Ectodermal cell (in vitro differentiated cells): ENCODE results near the gene CDX1.

ENCODE experiments used
- H3K27ac ChIP-seq: 2 replicates; pipeline ENCODE4 v1.7.0; 2013; ENCODE audit warnings: mild to moderate bottlenecking, low read depth, low read length; ENCODE audit not compliant: insufficient read depth, poor library complexity, severe bottlenecking
- H3K27me3 ChIP-seq: 2 replicates; pipeline ENCODE4 v1.7.0; 2013; ENCODE audit warnings: mild to moderate bottlenecking, low read length; ENCODE audit not compliant: insufficient read depth, control insufficient read depth, poor library complexity, severe bottlenecking
- H3K36me3 ChIP-seq: one replicate; pipeline ENCODE4 v1.7.0; 2013; ENCODE audit warnings: low read length; ENCODE audit not compliant: control insufficient read depth, insufficient read depth
- H3K4me1 ChIP-seq: one replicate; pipeline ENCODE4 v1.7.0; 2013; ENCODE audit warnings: low read length; ENCODE audit not compliant: control insufficient read depth, insufficient read depth
- H3K4me3 ChIP-seq: 2 replicates; pipeline ENCODE4 v1.7.0; 2013; ENCODE audit warnings: low read depth, low read length, control low read depth; ENCODE audit not compliant: insufficient read depth
- H3K9me3 ChIP-seq: 2 replicates; pipeline ENCODE4 v1.7.0; 2013; ENCODE audit warnings: mild to moderate bottlenecking, low read length, moderate library complexity; ENCODE audit not compliant: control insufficient read depth
- WGBS, 2 experiments: methylation state at CpG; one replicate each; pipeline ENCODE4 v1.1.7; 2013; ENCODE audit warnings: missing lambda C conversion rate in 2 of 2; 5-methylcytosine and 5-hydroxymethylcytosine counted together

Gene CDX1

DNA sequence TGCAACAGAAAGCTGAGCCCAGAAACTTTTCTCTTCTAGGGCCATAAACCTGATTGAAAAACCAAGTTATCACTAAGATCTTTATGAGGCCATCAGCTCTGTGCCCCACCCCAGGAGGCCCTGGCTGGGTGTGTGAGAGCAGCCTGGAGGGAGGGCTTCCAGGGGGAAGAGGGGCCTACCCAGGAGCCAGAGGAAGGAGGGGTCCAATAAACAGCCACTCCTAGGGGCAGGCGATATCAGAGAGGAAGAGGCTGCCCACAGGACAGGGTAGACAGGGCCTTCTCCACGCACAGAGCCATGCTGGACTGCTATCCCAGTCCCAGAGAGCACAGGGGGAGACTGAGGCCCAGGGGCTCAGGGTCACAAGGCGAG is 4.5 kb upstream of the CDX1 start:
- no peak overlapping the region for H3K4me3 ChIP-seq
- H3K36me3 ChIP-seq, result no peaks in the 10 kb centered on the region
- peaks cover 37% of the 10 kb centered on the region for H3K27me3 ChIP-seq
- peaks cover 18% of the 10 kb centered on the region for H3K4me1 ChIP-seq
- no peaks in the 10 kb centered on the region for H3K9me3 ChIP-seq
- H3K27ac ChIP-seq, result no peak overlapping the region
- WGBS, 2 experiments, result 87 to 96% methylated on average over 3 of the region's 3 CpGs

DNA sequence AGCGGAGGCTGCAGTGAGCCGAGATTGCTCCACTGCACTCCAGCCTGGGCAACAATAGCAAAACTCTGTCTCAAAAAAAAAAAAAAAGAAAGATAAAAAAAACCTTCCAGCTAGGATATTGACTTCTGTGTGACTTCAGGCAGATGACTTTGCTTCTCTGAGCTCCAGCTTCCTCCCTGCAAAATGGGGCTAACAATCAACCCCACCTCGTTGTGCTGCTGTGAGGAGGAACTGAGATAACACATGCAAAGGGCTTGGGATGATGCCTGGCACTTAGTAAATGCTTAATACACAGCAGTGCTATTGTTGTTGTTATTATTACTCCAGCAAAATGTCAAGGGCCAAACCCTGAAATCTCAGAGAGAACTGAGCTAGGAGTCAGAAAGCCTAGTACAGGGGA is 3.5 kb upstream of the CDX1 start:
- Histone ChIP-seq H3K27me3 (peaks cover 46% of the 10 kb centered on the region), H3K27ac (no peak overlapping the region), H3K9me3 (no peaks in the 10 kb centered on the region), H3K4me1 (peaks cover 25% of the 10 kb centered on the region), H3K36me3 (no peaks in the 10 kb centered on the region), H3K4me3 (no peak overlapping the region)
- 90 to 92% methylated on average over 3 of the region's 3 CpGs for WGBS, 2 experiments

DNA sequence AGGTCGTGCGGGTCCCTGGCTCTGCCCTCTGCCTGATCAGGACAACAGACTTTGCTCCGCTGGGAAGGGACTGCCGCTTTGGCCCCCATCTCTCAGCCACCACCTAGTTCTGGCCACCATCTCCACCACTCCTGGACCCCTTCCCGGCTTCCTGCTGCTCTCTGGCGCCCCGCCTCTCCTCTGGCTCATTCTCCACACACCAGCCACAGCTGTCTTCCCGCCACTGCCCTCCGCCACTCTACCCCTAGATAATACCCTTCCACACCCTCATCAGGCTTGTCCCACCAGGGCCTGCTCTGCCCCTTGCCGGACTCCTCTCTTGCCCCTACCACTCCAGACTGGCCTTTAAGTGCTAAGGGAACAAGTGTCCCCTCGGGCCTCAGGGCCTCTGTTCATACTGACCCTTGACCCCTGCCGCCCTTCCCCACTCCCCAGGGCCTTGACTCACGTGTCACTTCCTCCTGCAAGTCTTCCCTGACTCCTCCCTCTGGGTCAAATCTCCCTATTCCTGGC is 3.0 kb upstream of the CDX1 start:
- WGBS, 2 experiments, result 62 to 63% methylated on average over 13 of the region's 13 CpGs
- Histone ChIP-seq H3K36me3 (no peaks in the 10 kb centered on the region), H3K27ac (no peak overlapping the region), H3K9me3 (no peaks in the 10 kb centered on the region), H3K27me3 (peaks cover 51% of the 10 kb centered on the region), H3K4me1 (peaks cover 25% of the 10 kb centered on the region), H3K4me3 (no peak overlapping the region)

GRCh38 chr5:150164211-150164980 is 2.2 kb upstream of the CDX1 start:
- Histone ChIP-seq H3K36me3 (no peaks in the 10 kb centered on the region), H3K9me3 (no peaks in the 10 kb centered on the region), H3K4me1 (peaks cover 25% of the 10 kb centered on the region), H3K27me3 (peaks cover 59% of the 10 kb centered on the region), H3K4me3 (no peak overlapping the region), H3K27ac (no peak overlapping the region)
- WGBS, 2 experiments, result 83 to 87% methylated on average over 6 of the region's 6 CpGs

- peaks cover 18% of the 10 kb centered on the region for H3K4me1 ChIP-seq
- WGBS, 2 experiments, result 7 to 8% methylated on average over 27 of the region's 27 CpGs
- peaks cover 77% of the 10 kb centered on the region for H3K27me3 ChIP-seq
- no peaks in the 10 kb centered on the region for H3K9me3 ChIP-seq
- H3K4me3 ChIP-seq, result no peak overlapping the region
- H3K36me3 ChIP-seq, result no peaks in the 10 kb centered on the region
- H3K27ac ChIP-seq, result no peak overlapping the region
Measured at GRCh38 chr5:150166037-150166649, 435 bp upstream of the CDX1 start.

DNA sequence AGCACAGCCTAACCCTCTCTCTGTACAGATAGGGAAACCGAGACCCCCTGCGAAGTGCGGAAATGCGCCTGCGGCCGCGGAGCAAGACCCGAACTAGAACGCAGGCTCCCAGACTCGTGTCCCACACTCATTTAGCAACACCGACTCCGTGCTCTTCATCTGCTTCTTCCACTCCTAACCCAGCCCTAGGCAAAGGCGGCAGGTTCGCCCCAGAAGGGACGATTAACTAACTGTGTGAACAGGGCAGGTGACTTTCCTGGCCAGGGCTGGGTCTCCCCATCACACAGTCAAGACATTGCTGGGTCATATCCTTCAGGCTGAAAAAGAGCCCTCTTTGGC is 903 bp downstream of the CDX1 start:
- WGBS, 2 experiments, result 5 to 9% methylated on average over 15 of the region's 15 CpGs
- Histone ChIP-seq H3K27ac (no peak overlapping the region), H3K36me3 (no peaks in the 10 kb centered on the region), H3K9me3 (no peaks in the 10 kb centered on the region), H3K4me1 (peaks cover 16% of the 10 kb centered on the region), H3K4me3 (no peak overlapping the region), H3K27me3 (peaks cover 77% of the 10 kb centered on the region)

GRCh38 chr5:150167908-150168307 is 1.3 kb downstream of the CDX1 start:
- Histone ChIP-seq H3K36me3 (no peaks in the 10 kb centered on the region), H3K4me1 (peaks cover 19% of the 10 kb centered on the region), H3K9me3 (no peaks in the 10 kb centered on the region), H3K4me3 (no peak overlapping the region), H3K27me3 (peaks cover 77% of the 10 kb centered on the region), H3K27ac (no peak overlapping the region)
- 29 to 31% methylated on average over 14 of the region's 14 CpGs for WGBS, 2 experiments

- Histone ChIP-seq H3K4me3 (no peak overlapping the region), H3K9me3 (no peaks in the 10 kb centered on the region), H3K27ac (no peak overlapping the region), H3K27me3 (peaks cover 71% of the 10 kb centered on the region), H3K36me3 (no peaks in the 10 kb centered on the region), H3K4me1 (peaks cover 17% of the 10 kb centered on the region)
- 82 to 90% methylated on average over 3 of the region's 3 CpGs for WGBS, 2 experiments
Measured at GRCh38 chr5:150168864-150169263, 2.3 kb downstream of the CDX1 start.

GRCh38 chr5:150172145-150172544 is 5.6 kb downstream of the CDX1 start:
- H3K4me3 ChIP-seq, result no peak overlapping the region
- H3K9me3 ChIP-seq, result no peaks in the 10 kb centered on the region
- H3K4me1 ChIP-seq, result peaks cover 15% of the 10 kb centered on the region
- 87 to 94% methylated on average over 1 of the region's 1 CpG for WGBS, 2 experiments
- no peak overlapping the region for H3K27ac ChIP-seq
- no peaks in the 10 kb centered on the region for H3K36me3 ChIP-seq
- H3K27me3 ChIP-seq, result peaks cover 40% of the 10 kb centered on the region

DNA sequence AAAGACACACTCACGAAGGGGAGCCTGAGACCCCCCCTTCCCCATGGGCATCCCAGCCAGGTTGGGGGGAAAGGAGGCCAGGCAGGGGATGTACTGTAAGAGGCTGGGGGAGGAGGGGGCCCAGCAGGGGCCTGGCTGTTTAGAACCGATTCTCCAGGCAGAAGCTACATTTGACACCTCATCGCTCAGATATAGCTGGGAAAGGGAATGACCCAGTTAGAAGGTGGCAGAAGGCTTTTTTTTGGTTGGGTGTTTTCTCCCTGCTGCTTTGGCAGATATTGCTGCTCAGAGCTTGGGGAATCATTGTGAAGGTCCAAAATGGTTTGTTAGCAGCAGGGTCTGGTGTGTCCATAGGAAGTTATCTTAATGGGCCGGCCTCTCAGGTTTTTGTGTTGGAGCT is 6.0 kb downstream of the CDX1 start:
- H3K36me3 ChIP-seq, result no peaks in the 10 kb centered on the region
- no peak overlapping the region for H3K27ac ChIP-seq
- no peaks in the 10 kb centered on the region for H3K9me3 ChIP-seq
- peaks cover 11% of the 10 kb centered on the region for H3K4me1 ChIP-seq
- peaks cover 36% of the 10 kb centered on the region for H3K27me3 ChIP-seq
- H3K4me3 ChIP-seq, result no peak overlapping the region
- 78 to 80% methylated on average over 4 of the region's 4 CpGs for WGBS, 2 experiments
